ENCODE measurements around the gene KNTC1. TPM values are rescaled to one million over a fixed set of nuclear protein-coding genes. Genes with fewer than 3 reads are reported as not detected.
"Not testable (repeated sequence)": the region's sequence is repeated elsewhere in the genome, so short reads cannot be mapped to it uniquely, and the experiment has no call there.

KNTC1 gene
- total and polyA plus RNA-seq, 8 donors: 2.4 to 47.0 (median 14.1) TPM

GRCh38 chr12:122503783-122504590 lies 23.1 kb upstream of the KNTC1 start:
- TF ChIP-seq POLR2A (IDR thresholded peaks at IDR 0.05): no peak
- Histone ChIP-seq H3K36me3 (peaks cover 46 to 70% (median 64%) of the 10 kb centered on the region in 4 donors), H3K27ac (no peak overlapping the region), H3K9me3 (no peaks in the 10 kb centered on the region), H3K27me3 (no peaks in the 10 kb centered on the region), H3K4me1 (peaks cover 12 to 17% (median 15%) of the 10 kb centered on the region in 4 donors), H3K4me3 (no peak overlapping the region)
- 71 to 79% (median 76%) methylated on average over 6 of the region's 6 CpGs for WGBS, 5 donors
- intact Hi-C loops (cut with DNase I; ENCODE audit: low total_unique reads): no loop called here
- DNase-seq: no peak

DNA sequence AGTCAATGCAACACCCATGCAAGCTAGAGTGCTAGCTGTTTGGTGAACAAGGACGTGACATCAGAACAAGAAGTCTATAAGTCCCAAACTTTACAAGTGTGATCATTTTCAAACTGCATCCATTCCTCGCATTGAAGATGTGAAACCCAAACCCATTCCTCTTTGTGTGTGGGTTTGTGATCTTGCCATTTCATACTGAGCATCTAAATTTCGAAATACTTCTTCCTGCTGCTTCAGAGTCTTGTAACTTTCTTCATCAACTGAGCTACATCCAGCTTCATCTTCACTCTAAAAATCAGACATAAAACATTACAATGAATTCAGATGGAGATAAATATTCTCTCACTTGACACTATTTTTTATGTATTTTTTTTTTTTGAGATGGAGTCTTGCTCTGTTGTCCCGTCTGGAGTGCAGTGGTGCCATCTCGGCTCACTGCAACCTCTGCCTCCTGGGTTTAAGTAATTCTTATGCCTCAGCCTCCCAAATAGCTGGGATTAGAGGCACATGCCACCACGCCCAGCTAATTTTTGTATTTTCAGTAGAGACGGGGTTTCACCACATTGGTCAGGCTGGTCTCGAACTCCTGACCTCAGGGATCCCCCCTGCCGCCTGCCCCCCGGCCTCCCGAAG lies 21.5 kb upstream of the KNTC1 start:
- no peak overlapping the region for H3K27ac ChIP-seq
- DNase-seq: no peak
- intact Hi-C loops (cut with DNase I; ENCODE audit: low total_unique reads): no loop called here
- H3K4me1 ChIP-seq: peaks cover 5 to 10% (median 8%) of the 10 kb centered on the region in 4 donors
- no peak overlapping the region for H3K4me3 ChIP-seq
- TF ChIP-seq, protein P1, sequence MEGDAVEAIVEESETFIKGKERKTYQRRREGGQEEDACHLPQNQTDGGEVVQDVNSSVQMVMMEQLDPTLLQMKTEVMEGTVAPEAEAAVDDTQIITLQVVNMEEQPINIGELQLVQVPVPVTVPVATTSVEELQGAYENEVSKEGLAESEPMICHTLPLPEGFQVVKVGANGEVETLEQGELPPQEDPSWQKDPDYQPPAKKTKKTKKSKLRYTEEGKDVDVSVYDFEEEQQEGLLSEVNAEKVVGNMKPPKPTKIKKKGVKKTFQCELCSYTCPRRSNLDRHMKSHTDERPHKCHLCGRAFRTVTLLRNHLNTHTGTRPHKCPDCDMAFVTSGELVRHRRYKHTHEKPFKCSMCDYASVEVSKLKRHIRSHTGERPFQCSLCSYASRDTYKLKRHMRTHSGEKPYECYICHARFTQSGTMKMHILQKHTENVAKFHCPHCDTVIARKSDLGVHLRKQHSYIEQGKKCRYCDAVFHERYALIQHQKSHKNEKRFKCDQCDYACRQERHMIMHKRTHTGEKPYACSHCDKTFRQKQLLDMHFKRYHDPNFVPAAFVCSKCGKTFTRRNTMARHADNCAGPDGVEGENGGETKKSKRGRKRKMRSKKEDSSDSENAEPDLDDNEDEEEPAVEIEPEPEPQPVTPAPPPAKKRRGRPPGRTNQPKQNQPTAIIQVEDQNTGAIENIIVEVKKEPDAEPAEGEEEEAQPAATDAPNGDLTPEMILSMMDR (IDR thresholded peaks at IDR 0.05): no peak
- TF ChIP-seq POLR2AphosphoS5 (IDR thresholded peaks at IDR 0.05): no peak
- WGBS, 5 donors: 82 to 96% (median 89%) methylated on average over 11 of the region's 11 CpGs
- H3K36me3 ChIP-seq: peaks cover 62 to 85% (median 79%) of the 10 kb centered on the region in 4 donors
- H3K9me3 ChIP-seq: no peaks in the 10 kb centered on the region
- no peaks in the 10 kb centered on the region for H3K27me3 ChIP-seq

- H3K27me3 ChIP-seq: no peaks in the 10 kb centered on the region
- WGBS, 5 donors: 73 to 96% (median 93%) methylated on average over 5 of the region's 5 CpGs
- intact Hi-C loops (cut with DNase I; ENCODE audit: low total_unique reads): no loop called here
- no peak overlapping the region for H3K4me3 ChIP-seq
- TF ChIP-seq POLR2AphosphoS5 (IDR thresholded peaks at IDR 0.05): no peak
- TF ChIP-seq, protein P1 (IDR thresholded peaks at IDR 0.05): no peak
- TF ChIP-seq EP300 (IDR thresholded peaks at IDR 0.05): no peak
- TF ChIP-seq POLR2A (IDR thresholded peaks at IDR 0.05): no peak
- no peak for DNase-seq
- H3K9me3 ChIP-seq: no peaks in the 10 kb centered on the region
- no peak overlapping the region for H3K27ac ChIP-seq
- peaks cover under 1 to 4% (median 2%) of the 10 kb centered on the region in 4 donors for H3K4me1 ChIP-seq
- H3K36me3 ChIP-seq: peaks cover 69 to 94% (median 89%) of the 10 kb centered on the region in 4 donors
Observed at GRCh38 chr12:122506393-122506938, 20.6 kb upstream of the KNTC1 start.

DNA sequence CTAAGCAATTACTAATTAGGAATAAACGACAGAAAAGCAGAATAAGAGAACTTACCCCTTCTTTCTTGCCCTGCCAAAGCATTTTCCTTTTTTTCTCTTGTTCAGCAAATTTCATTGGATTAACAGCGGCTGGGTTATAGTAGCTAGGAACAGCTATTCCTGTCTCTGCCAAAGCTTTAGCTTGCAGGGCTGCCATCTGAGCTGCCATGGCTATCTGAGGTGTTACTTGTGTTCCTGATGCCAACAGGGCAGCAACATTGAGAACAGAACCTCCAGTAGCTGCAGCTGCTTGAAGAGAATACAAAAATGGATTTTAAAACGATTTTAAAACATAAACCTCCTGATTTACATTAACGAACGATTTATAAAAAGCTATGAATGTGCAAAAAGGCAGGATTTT lies 18.9 kb upstream of the KNTC1 start:
- H3K27ac ChIP-seq: no peak overlapping the region
- H3K36me3 ChIP-seq: peaks cover 84 to 100% (median 100%) of the 10 kb centered on the region in 4 donors
- no peaks in the 10 kb centered on the region for H3K4me1 ChIP-seq
- DNase-seq: no peak
- no peaks in the 10 kb centered on the region for H3K27me3 ChIP-seq
- no peak overlapping the region for H3K4me3 ChIP-seq
- intact Hi-C loops (cut with DNase I; ENCODE audit: low total_unique reads): no loop called here
- H3K9me3 ChIP-seq: no peaks in the 10 kb centered on the region
- WGBS, 5 donors: 91 to 95% (median 94%) methylated on average over 5 of the region's 5 CpGs
- TF ChIP-seq POLR2AphosphoS5 (IDR thresholded peaks at IDR 0.05) (no peak), POLR2A (IDR thresholded peaks at IDR 0.05) (no peak), EP300 (IDR thresholded peaks at IDR 0.05) (no peak)
- TF ChIP-seq, protein P1 (IDR thresholded peaks at IDR 0.05): no peak

- DNase-seq: not testable (repeated sequence)
- WGBS, 5 donors: 87 to 91% (median 88%) methylated on average over 3 of the region's 3 CpGs
Observed at GRCh38 chr12:122513028-122513427, 14.0 kb upstream of the KNTC1 start.

More at GRCh38 chr12:122513028-122513427, 14.0 kb upstream of the KNTC1 start:
- H3K27ac ChIP-seq; H3K4me1 ChIP-seq; H3K4me3 ChIP-seq; H3K9me3 ChIP-seq; intact Hi-C loops (cut with DNase I; ENCODE audit: low total_unique reads); H3K27me3 ChIP-seq: not testable (repeated sequence)
- H3K36me3 ChIP-seq: peaks cover 92 to 100% (median 100%) of the 10 kb centered on the region in 4 donors

Measured in stomach (tissue), 9 donors.